Upper lobe of right lung (tissue), 1 donor: ENCODE measurements around the gene ODAD3. TPM values are rescaled to one million over a fixed set of nuclear protein-coding genes. Genes with fewer than 3 reads are reported as not detected.

ENCODE experiments used
- ATAC-seq: fragments of 200-7000 bp; cut with Tn5 transposase; one replicate; pipeline ENCODE4 v1.9.1; 2020; ENCODE audit warnings: mild to moderate bottlenecking, moderate library complexity
- DNase-seq: peaks from one replicate; pipeline ENCODE4 v3.0.0-alpha.2; 2020
- H3K27ac ChIP-seq: fragments of 200-600 bp; one replicate; pipeline ENCODE4 v1.8.0; 2022
- H3K27me3 ChIP-seq: fragments of 200-600 bp; one replicate; pipeline ENCODE4 v1.8.0; 2022; ENCODE audit warnings: mild to moderate bottlenecking
- H3K36me3 ChIP-seq: fragments of 200-600 bp; one replicate; pipeline ENCODE4 v1.8.0; 2022
- H3K4me1 ChIP-seq: fragments of 200-600 bp; one replicate; pipeline ENCODE4 v1.8.0; 2022
- H3K4me3 ChIP-seq: fragments of 200-600 bp; one replicate; pipeline ENCODE4 v1.8.0; 2022; ENCODE audit warnings: mild to moderate bottlenecking
- H3K9me3 ChIP-seq: fragments of 200-600 bp; one replicate; pipeline ENCODE4 v1.8.0; 2022
- intact Hi-C: fragments of 100-400 bp; cut with DNase I; formaldehyde crosslinking; loops from one replicate; pipeline ENCODE4 v1.11.0; 2022
- total RNA-seq: library from RNA; stranded (reverse); fragmentation: NEBNext Ultra II Directional; extraction: Animal tissue kit (Norgen Biotek cat#: 25700); gene quantifications from one replicate; pipeline ENCODE4 v1.2.1, GENCODE V29; 2021
- TF ChIP-seq, protein P1 (sequence below): fragments of 200-600 bp; IDR thresholded peaks from one replicate; pipeline ENCODE4 v1.8.0; 2022; ENCODE audit warnings: antibody characterized with exemption
- donor health status: DM: no; HTN: yes; CAD: no; lungs with severe emphysema.

The ODAD3 gene
- total RNA-seq, 1 donor from 2014 or later = 0.49 TPM

DNA sequence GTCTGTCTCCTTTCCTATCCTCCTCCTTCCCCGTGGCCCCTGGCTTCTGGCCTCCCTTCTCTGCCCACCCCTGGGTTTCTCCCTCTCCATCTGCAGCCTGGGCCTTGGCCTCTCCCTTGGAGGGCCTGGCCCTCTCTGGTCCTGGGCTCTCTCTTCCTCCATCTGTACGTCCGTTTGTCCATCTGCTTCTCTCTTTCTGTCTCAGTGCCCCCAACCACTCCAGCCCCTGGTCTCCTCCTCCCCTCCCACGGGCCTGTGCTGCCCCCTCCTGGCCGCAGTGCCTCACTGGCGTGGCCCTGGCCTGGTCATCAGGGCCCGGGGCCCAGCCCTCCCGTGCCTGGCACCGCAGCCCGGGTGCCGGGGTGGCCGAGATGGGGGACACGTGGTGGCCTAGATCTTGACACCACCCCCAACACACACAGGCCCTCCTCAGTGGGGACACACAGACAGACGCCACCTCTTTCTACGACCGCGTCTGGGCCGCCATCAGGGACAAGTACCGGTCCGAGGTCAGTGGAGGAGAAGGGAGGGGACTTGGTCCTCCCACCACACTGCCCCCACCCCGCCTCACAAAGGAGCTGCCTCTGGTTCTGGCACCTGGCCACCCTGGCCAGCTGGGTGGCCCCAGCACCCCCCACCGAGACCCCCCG is 11.9 kb upstream of the ODAD3 start:
- H3K4me1 ChIP-seq = no peaks in the 10 kb centered on the region
- intact Hi-C loops = loop anchor here (10.0 kb wide), 1 partner anchor 162 kb away; no protein-coding TSS in a partner anchor
- H3K9me3 ChIP-seq = no peaks in the 10 kb centered on the region
- H3K27ac ChIP-seq = no peak overlapping the region
- H3K4me3 ChIP-seq = no peak overlapping the region
- H3K36me3 ChIP-seq = peaks cover 68% of the 10 kb centered on the region
- ATAC-seq (peak; percentile 81), DNase-seq (peak; percentile 82)
- TF ChIP-seq, protein P1, sequence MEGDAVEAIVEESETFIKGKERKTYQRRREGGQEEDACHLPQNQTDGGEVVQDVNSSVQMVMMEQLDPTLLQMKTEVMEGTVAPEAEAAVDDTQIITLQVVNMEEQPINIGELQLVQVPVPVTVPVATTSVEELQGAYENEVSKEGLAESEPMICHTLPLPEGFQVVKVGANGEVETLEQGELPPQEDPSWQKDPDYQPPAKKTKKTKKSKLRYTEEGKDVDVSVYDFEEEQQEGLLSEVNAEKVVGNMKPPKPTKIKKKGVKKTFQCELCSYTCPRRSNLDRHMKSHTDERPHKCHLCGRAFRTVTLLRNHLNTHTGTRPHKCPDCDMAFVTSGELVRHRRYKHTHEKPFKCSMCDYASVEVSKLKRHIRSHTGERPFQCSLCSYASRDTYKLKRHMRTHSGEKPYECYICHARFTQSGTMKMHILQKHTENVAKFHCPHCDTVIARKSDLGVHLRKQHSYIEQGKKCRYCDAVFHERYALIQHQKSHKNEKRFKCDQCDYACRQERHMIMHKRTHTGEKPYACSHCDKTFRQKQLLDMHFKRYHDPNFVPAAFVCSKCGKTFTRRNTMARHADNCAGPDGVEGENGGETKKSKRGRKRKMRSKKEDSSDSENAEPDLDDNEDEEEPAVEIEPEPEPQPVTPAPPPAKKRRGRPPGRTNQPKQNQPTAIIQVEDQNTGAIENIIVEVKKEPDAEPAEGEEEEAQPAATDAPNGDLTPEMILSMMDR = peak; percentile 71
- H3K27me3 ChIP-seq = no peaks in the 10 kb centered on the region

DNA sequence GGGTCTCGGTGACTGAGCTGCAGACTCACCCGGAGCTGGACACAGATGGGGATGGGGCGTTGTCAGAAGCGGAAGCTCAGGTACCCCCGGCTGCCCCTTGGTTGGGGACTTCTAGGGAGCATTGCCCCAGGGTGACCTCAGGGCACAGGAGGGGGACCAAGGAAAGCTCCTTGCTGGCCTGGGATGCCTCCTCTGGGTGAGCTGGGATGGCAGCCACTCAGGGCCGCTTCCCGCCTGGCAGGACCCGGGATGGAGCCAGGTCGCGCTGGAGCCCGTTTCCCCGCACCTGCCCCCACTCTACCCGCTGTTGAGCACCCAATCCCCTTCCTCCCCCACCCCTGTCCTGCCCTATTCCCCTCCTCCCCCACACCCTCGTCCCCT is 11.3 kb upstream of the ODAD3 start:
- ATAC-seq (no peak), DNase-seq (no peak)
- TF ChIP-seq, protein P1 = no peak
- Histone ChIP-seq H3K27ac (no peak overlapping the region), H3K4me1 (no peaks in the 10 kb centered on the region), H3K9me3 (no peaks in the 10 kb centered on the region), H3K27me3 (no peaks in the 10 kb centered on the region), H3K4me3 (no peak overlapping the region), H3K36me3 (peaks cover 73% of the 10 kb centered on the region)
- intact Hi-C loops = loop anchor here (10.0 kb wide), 1 partner anchor 161 kb away; no protein-coding TSS in a partner anchor

DNA sequence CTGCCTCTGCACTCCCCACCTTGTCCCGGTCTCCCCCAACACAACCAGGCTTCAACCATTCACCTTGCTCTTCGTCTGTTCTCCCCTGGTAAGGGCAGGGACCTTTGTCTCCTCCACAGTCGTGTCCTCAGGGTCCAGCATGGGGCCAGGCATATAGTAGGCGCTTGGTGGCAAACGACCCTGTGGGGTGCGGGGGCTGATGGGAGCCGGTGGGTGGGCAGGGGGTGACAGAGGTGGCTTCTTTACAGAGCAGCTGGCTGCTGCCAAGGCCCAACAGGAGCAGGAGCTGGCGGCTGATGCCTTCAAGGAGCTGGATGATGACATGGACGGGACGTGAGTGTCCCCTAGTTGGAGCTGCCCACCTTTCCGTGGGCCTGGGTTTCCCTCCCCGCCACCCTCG is 10.2 kb upstream of the ODAD3 start:
- DNase-seq (no peak), ATAC-seq (no peak)
- Histone ChIP-seq H3K9me3 (no peaks in the 10 kb centered on the region), H3K27ac (no peak overlapping the region), H3K4me1 (no peaks in the 10 kb centered on the region), H3K27me3 (no peaks in the 10 kb centered on the region), H3K36me3 (peaks cover 84% of the 10 kb centered on the region), H3K4me3 (no peak overlapping the region)
- intact Hi-C loops = loop anchor here (10.0 kb wide), 1 partner anchor 160 kb away; no protein-coding TSS in a partner anchor
- TF ChIP-seq, protein P1 = no peak

DNA sequence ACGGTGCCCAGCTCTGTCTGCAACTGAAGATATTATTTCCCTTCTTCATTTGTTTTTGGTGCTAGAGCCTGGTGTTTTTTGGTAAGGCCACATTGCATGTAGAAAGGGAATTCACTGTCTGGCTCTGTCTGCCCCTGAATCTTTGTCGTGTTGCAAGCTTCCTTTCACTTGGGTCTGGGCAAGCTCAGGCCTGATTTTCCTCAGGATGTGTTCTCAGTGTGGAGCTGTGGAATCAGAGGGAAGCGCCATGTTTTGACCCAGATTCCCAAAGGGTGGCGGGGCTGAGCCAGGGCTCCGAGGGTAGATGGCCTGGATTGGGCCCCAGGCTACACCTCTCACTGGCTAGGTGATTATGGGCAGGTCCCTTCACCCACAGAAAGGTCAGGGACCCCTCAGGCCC is 9.1 kb upstream of the ODAD3 start:
- Histone ChIP-seq H3K9me3 (no peaks in the 10 kb centered on the region), H3K27me3 (no peaks in the 10 kb centered on the region), H3K4me3 (no peak overlapping the region), H3K36me3 (peaks cover 87% of the 10 kb centered on the region), H3K4me1 (no peaks in the 10 kb centered on the region), H3K27ac (no peak overlapping the region)
- DNase-seq = no peak
- no peak for ATAC-seq
- intact Hi-C loops = loop anchor here (10.0 kb wide), 1 partner anchor 159 kb away; no protein-coding TSS in a partner anchor
- TF ChIP-seq, protein P1 = no peak

DNA sequence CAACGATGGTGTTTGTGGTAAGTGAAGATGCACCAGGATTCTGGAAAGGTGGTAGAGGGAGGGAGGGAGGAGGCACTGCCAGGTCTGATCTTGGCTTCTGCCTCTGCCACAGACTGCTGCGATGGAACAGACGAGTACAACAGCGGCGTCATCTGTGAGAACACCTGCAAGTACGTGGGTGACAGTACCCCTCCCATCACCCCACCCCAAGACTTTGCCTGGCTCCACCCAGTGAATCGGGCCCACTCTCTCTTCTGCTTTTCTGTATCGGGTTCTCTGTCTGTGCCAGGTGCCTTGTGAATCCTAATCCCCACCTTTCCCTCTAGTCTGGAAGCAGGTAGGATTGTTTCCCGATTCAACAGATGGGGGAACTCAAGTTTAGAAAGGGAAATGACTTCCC is 3.0 kb upstream of the ODAD3 start:
- peaks cover 63% of the 10 kb centered on the region for H3K36me3 ChIP-seq
- peaks cover 11% of the 10 kb centered on the region for H3K4me1 ChIP-seq
- H3K27me3 ChIP-seq = no peaks in the 10 kb centered on the region
- intact Hi-C loops = no loop called here
- no peaks in the 10 kb centered on the region for H3K9me3 ChIP-seq
- no peak overlapping the region for H3K4me3 ChIP-seq
- TF ChIP-seq, protein P1 = no peak
- no peak for DNase-seq
- no peak overlapping the region for H3K27ac ChIP-seq
- ATAC-seq = no peak
